ENCODE measurements around the gene RRP7A. TPM values are rescaled to one million over a fixed set of nuclear protein-coding genes. Genes with fewer than 3 reads are reported as not detected.
"Not testable (repeated sequence)": the region's sequence is repeated elsewhere in the genome, so short reads cannot be mapped to it uniquely, and the experiment has no call there.

The RRP7A gene
- total RNA-seq, 1 donor from 2014 or later: 52.2 TPM

GRCh38 chr22:42509548-42509947 lies 10.0 kb downstream of the RRP7A start:
- Mint-ChIP-seq H3K4me3 (no peak overlapping the region), H3K9me3 (no peaks in the 10 kb centered on the region), H3K27me3 (ENCODE audit: low read depth) (no peaks in the 10 kb centered on the region), H3K4me1 (peaks cover 5% of the 10 kb centered on the region), H3K36me3 (peaks cover 6% of the 10 kb centered on the region), H3K27ac (no peak overlapping the region)
- DNase-seq (ENCODE audit: low spot score in 2 of 2, unreplicated experiment in 2 of 2): no peak
- no peak for TF ChIP-seq CTCF (IDR thresholded peaks at IDR 0.05; ENCODE audit: unreplicated experiment)

DNA sequence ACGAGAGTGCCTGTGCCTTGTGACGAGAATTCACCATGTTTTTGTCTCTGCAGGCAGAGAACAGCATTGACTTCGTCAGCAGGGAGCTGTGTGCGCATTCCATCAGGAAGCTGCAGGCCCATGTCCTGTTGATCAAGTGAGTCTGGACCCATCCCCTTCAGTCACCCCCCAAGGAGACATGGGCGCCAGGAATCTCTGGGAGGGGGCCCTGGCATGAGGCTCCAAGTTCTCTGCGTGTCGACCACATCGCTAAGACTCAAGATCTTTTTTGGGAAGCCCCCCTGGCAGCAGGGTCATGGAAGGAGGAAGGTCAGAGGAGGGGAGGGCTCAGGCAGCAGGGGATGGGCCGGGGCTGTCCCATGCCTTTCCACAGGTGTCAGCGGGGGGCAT lies 10.6 kb downstream of the RRP7A start:
- not testable (repeated sequence) for H3K27ac Mint-ChIP-seq; H3K27me3 Mint-ChIP-seq (ENCODE audit: low read depth); H3K4me1 Mint-ChIP-seq; H3K36me3 Mint-ChIP-seq; DNase-seq (ENCODE audit: low spot score in 2 of 2, unreplicated experiment in 2 of 2); H3K4me3 Mint-ChIP-seq; H3K9me3 Mint-ChIP-seq

- not testable (repeated sequence) for H3K27me3 Mint-ChIP-seq (ENCODE audit: low read depth); DNase-seq (ENCODE audit: low spot score in 2 of 2, unreplicated experiment in 2 of 2); H3K9me3 Mint-ChIP-seq; H3K27ac Mint-ChIP-seq; H3K4me3 Mint-ChIP-seq; H3K4me1 Mint-ChIP-seq; H3K36me3 Mint-ChIP-seq
Measured at GRCh38 chr22:42508327-42508974, 11.1 kb downstream of the RRP7A start.

DNA sequence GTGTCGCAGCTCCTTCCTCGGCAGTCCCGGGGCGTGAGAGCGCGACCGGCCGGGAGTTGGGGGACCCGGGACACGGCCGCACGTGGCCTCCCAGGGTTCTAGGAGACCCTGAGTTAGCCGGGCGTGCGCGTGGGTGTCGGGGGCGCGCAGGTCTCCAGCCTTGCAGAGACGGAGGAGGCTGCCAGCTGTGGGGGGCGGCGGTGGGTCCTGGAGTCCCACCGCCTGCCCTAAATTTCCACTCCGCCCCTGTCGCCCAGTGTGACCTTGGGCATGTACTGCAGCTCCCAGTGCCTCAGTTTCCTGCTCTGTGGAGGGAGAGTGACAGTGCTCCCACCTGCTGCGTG lies 18.8 kb downstream of the RRP7A start:
- Mint-ChIP-seq H3K36me3 (no peaks in the 10 kb centered on the region), H3K4me1 (peaks cover 14% of the 10 kb centered on the region), H3K4me3 (no peak overlapping the region), H3K27me3 (ENCODE audit: low read depth) (no peaks in the 10 kb centered on the region), H3K9me3 (no peaks in the 10 kb centered on the region), H3K27ac (no peak overlapping the region)
- TF ChIP-seq CTCF (IDR thresholded peaks at IDR 0.05; ENCODE audit: unreplicated experiment): no peak
- no peak for DNase-seq (ENCODE audit: low spot score in 2 of 2, unreplicated experiment in 2 of 2)

DNA sequence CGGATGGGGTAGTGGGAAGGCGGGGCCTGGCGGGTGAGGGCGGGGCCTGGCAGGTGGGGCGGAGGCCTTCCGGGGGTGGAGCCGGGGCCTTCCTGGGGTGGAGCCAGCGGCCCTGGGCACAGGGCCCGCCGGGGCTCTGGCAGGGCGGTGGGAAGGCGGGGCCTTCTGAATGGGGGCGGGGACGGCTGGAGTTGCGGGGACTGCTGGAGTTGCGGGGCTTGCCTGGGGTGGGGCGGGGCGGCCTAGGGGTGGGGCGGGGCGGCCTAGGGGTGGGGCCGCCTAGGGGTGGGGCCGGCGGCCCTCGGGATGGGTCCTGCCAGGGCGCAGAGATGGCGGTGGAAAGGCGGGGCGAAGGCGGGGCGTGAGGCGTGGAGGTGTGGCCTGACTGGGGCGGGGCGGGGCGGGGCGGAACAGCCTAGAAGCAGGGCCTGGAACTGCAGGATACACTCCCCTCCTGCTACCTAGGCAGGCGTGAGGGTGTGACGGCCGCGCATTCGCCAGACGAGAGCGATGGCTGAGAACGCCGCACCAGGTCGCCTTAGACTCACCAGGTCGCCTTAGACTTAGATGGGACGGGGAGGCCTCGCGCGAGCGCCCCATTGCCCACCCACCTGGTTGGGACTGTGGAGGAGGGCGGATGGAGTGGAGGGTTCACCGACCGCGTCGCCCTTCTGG lies 19.3 kb downstream of the RRP7A start:
- H3K4me1 Mint-ChIP-seq: peaks cover 14% of the 10 kb centered on the region
- peak in 1 of 2 experiments; percentile 69 for DNase-seq (ENCODE audit: low spot score in 2 of 2, unreplicated experiment in 2 of 2)
- H3K27me3 Mint-ChIP-seq (ENCODE audit: low read depth): no peaks in the 10 kb centered on the region
- no peak for TF ChIP-seq CTCF (IDR thresholded peaks at IDR 0.05; ENCODE audit: unreplicated experiment)
- no peak overlapping the region for H3K27ac Mint-ChIP-seq
- H3K4me3 Mint-ChIP-seq: no peak overlapping the region
- no peaks in the 10 kb centered on the region for H3K9me3 Mint-ChIP-seq
- no peaks in the 10 kb centered on the region for H3K36me3 Mint-ChIP-seq

DNA sequence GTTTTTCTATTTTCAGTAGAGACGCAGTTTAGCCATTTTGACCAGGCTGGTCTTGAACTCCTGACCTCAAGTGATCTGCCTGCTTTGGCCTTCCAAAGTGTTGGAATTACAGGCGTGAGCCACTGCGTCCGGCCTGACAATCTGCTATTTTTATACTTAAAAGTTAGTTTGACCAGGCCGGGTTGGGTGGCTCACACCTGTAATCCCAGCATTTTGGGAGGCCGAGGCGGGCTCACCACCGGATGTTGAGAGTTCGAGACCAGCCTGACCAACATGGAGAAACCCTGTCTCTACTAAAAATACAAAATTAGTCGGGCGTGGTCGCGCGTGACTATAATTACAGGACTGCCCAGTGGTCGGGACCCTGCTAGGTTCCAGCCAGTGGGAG lies 19.8 kb downstream of the RRP7A start:
- not testable (repeated sequence) for H3K4me3 Mint-ChIP-seq; H3K27ac Mint-ChIP-seq; H3K27me3 Mint-ChIP-seq (ENCODE audit: low read depth); DNase-seq (ENCODE audit: low spot score in 2 of 2, unreplicated experiment in 2 of 2); H3K9me3 Mint-ChIP-seq; H3K36me3 Mint-ChIP-seq
- peaks cover 14% of the 10 kb centered on the region for H3K4me1 Mint-ChIP-seq

GRCh38 chr22:42495533-42496141 lies 24.0 kb downstream of the RRP7A start:
- not testable (repeated sequence) for DNase-seq (ENCODE audit: low spot score in 2 of 2, unreplicated experiment in 2 of 2); H3K27me3 Mint-ChIP-seq (ENCODE audit: low read depth); H3K36me3 Mint-ChIP-seq; H3K27ac Mint-ChIP-seq; H3K9me3 Mint-ChIP-seq; H3K4me3 Mint-ChIP-seq
- peaks cover 14% of the 10 kb centered on the region for H3K4me1 Mint-ChIP-seq
